ACC112 (cell line): ENCODE data around the gene TRIP10.
"Not testable (repeated sequence)": the region's sequence is repeated elsewhere in the genome, so short reads cannot be mapped to it uniquely, and the experiment has no call there.

Experiments
- H2AFZ ChIP-seq: fragments of 200-600 bp; sonication (generic); one replicate; pipeline ENCODE4 v1.6.0; 2017; ENCODE audit warnings: antibody characterized with exemption, low read length; ENCODE audit not compliant: unreplicated experiment
- H3K27ac ChIP-seq: fragments of 200-600 bp; sonication (generic); 2 replicates; pipeline ENCODE4 v1.5.1; 2014; ENCODE audit warnings: low read depth, mild to moderate bottlenecking, antibody characterized with exemption, low read length, moderate library complexity
- H3K27me3 ChIP-seq: fragments of 200-600 bp; sonication (generic); 2 replicates; pipeline ENCODE4 v1.6.1; 2014; ENCODE audit warnings: mild to moderate bottlenecking, antibody characterized with exemption, low read length, moderate library complexity, mixed read lengths; ENCODE audit not compliant: insufficient read depth
- H3K36me3 ChIP-seq: fragments of 200-600 bp; sonication (generic); 2 replicates; pipeline ENCODE4 v1.6.1; 2016; ENCODE audit warnings: mild to moderate bottlenecking, antibody characterized with exemption, low read length, moderate library complexity, mixed read lengths; ENCODE audit not compliant: insufficient read depth
- H3K4me1 ChIP-seq: fragments of 200-600 bp; sonication (generic); one replicate; pipeline ENCODE4 v1.6.1; 2016; ENCODE audit warnings: low read length, mixed read lengths; ENCODE audit not compliant: insufficient read depth, unreplicated experiment, control insufficient read depth
- H3K4me3 ChIP-seq: fragments of 200-600 bp; sonication (generic); 2 replicates; pipeline ENCODE4 v1.5.1; 2014; ENCODE audit warnings: mild to moderate bottlenecking, low read depth, low read length
- H3K79me2 ChIP-seq: fragments of 200-600 bp; sonication (generic); one replicate; pipeline ENCODE4 v1.6.0; 2016; ENCODE audit warnings: low read length; ENCODE audit not compliant: control insufficient read depth, unreplicated experiment, insufficient read depth

TRIP10 gene

DNA sequence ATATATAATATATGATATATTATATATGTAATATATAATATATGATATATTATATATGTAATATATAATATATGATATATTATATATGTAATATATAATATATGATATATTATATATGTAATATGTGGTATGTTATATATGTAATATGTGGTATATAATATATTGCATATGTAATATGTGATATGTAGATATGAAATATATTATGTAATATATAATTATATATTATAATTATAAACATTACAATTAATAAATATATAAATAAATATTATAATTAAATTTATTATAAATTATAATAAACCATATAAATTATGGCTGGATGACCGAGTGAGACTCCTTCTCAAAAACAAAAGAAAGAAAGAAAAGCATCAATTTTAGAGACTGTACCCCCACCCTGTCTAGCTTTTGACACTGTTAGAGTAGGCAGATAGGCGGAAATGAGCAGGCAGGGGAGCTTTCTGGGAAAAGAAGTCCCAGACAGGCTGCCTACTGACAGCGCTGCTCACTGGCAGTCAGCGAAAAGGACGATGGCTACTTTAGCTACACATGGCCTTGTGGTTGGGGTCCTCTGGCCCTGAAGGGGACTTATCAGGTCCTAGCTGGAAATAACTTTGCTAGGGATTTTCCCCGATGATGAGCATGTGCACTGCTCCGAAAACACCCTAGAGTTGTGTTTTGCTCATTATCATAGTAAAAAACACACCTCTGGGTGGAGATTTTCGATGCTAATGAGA, 38.7 kb upstream of the TRIP10 start:
- H3K27ac ChIP-seq: no peak overlapping the region
- H3K27me3 ChIP-seq: no peaks in the 10 kb centered on the region
- no peak overlapping the region for H3K4me3 ChIP-seq
- 0 out of 2 replicates have a peak, but pooled peaks cover 3% of the 10 kb centered on the region for H3K36me3 ChIP-seq
- no peaks in the 10 kb centered on the region for H3K79me2 ChIP-seq
- no peaks in the 10 kb centered on the region for H3K4me1 ChIP-seq
- H2AFZ ChIP-seq: no peak overlapping the region

DNA sequence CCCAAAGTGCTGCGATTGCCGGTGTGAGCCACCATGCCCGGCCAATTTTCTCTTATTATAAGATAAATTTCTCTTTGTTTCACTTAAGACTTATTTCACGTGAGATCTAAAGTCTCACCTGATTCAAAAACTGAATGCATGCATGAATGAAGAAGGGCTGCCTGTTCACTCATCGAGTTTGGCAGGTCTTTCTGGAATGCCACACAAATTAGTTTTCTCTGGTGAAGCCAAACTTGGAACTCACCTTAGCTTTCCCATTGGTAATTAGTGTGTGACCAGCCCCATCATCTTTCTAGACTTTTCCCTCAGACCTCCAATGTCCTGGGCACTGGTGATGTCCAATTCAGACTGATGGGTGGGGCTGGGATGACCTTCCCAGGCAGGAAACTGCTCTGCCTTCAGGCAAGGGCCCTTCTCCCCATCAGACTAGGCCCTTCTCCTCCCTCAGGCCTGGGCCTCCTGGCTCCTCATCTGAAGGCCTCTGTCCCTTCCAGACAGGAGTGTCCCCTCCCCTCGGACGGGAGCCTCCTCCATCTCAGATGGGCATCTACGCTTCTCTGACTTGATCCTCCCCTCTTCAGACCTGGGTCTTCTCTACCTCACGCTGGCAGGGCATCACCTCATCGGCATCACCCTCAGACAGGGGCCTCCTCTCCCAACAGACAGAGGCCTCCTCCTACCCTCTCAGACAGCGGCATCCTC, 33.4 kb upstream of the TRIP10 start:
- no peak overlapping the region for H3K27ac ChIP-seq
- H3K4me1 ChIP-seq: no peaks in the 10 kb centered on the region
- H3K4me3 ChIP-seq: no peak overlapping the region
- 0 out of 2 replicates have a peak, but pooled peaks cover 3% of the 10 kb centered on the region for H3K36me3 ChIP-seq
- H2AFZ ChIP-seq: no peak overlapping the region
- H3K27me3 ChIP-seq: no peaks in the 10 kb centered on the region
- H3K79me2 ChIP-seq: no peaks in the 10 kb centered on the region

DNA sequence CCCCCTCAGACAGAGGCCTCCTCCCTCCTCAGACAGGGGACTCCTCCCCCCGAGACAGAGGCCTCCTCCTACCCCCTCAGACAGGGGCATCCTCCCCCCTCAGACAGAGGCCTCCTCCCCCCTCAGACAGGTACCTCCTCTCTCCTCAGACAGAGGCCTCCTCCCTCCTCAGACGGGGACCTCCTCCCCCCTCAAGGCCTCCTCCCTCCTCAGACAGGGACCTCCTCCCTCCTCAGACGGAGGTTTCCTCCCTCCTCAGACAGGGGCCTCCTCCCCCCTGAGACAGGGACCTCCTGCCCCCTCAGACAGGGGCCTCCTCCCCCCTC, 32.9 kb upstream of the TRIP10 start:
- H2AFZ ChIP-seq: no peak overlapping the region
- no peaks in the 10 kb centered on the region for H3K4me1 ChIP-seq

DNA sequence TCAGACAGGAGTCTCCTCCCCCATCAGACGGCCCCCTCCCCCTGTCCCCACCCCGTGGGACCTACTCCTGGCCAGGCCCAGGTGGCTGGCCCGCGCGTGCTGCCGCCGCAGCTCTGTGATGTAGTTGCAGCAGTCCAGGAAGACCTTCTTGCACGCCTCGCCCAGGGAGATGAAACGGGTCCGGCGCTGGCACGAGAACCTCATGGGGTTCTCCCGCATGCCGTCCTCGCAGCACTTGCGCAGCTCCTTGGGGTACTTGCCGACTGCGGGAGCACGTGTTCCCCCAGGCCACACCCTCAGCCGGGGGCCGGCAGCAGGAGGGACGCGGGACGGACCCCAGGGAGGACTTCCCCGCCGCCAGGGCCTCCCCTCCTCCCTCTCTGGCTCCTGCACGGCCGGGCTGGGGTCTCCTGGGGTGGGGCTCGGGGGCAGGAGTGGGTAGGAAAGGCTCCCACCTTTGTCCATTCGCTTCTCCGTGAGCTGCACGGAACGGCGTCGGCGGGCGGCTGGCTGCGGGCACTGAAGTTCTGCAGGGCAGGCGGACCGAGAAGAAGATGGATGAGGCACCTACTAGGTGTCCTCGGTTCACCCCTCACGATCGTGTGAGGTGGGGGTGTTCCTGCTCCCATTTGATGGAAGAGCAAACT, 32.3 kb upstream of the TRIP10 start:
- H3K4me3 ChIP-seq: no peak overlapping the region
- no peaks in the 10 kb centered on the region for H3K27me3 ChIP-seq
- no peaks in the 10 kb centered on the region for H3K79me2 ChIP-seq
- no peak overlapping the region for H2AFZ ChIP-seq
- no peaks in the 10 kb centered on the region for H3K36me3 ChIP-seq
- H3K27ac ChIP-seq: no peak overlapping the region
- no peaks in the 10 kb centered on the region for H3K4me1 ChIP-seq

More for the DNA sequence above, 32.9 kb upstream of the TRIP10 start:
- no peaks in the 10 kb centered on the region for H3K79me2 ChIP-seq
- no peak overlapping the region for H3K27ac ChIP-seq
- 0 out of 2 replicates have a peak, but pooled peaks cover 3% of the 10 kb centered on the region for H3K36me3 ChIP-seq
- no peaks in the 10 kb centered on the region for H3K27me3 ChIP-seq
- no peak overlapping the region for H3K4me3 ChIP-seq

DNA sequence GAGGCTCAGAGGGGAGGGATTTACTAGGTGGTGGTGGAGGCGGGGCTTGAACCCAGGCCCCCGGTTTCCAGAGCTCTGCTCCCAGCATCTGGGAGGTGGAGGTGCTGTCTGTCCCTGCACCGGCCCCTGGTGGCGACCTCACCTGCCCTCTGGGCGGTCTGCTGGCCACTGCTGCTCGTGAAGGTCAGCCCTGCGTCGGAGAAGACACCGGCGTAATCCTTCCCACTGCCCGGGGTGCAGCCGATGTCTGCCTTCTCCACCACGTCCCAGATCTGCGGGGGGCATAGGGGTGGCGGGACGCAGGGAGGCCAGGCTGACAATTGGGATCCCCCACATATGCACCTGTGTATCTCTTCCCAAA, 31.8 kb upstream of the TRIP10 start:
- Histone ChIP-seq H3K27ac (no peak overlapping the region), H3K4me1 (no peaks in the 10 kb centered on the region), H3K36me3 (no peaks in the 10 kb centered on the region), H3K79me2 (no peaks in the 10 kb centered on the region), H3K27me3 (no peaks in the 10 kb centered on the region), H2AFZ (no peak overlapping the region), H3K4me3 (no peak overlapping the region)

DNA sequence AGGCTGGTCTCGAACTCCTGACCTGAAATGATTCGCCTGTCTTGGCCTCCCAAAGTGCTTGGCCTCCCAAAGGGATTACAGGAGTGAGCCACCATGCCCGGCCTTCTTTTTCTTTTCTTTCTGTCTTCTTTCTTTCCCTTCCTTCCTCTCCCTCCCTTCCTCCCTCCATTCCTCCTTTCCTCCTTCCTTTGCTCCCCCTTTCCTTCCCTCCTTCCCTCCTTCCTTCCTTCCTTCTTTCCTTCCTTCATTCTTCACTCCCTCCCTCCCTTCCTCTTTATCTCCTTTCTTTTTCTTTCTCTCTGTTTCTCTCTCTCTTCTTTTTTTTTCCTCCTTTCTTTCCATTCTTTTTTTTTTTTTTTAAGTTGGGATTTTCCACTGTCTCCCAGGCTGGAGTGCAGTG, 31.1 kb upstream of the TRIP10 start:
- Histone ChIP-seq H3K27me3 (no peaks in the 10 kb centered on the region), H2AFZ (no peak overlapping the region), H3K4me1 (no peaks in the 10 kb centered on the region), H3K27ac (no peak overlapping the region), H3K79me2 (no peaks in the 10 kb centered on the region), H3K4me3 (no peak overlapping the region), H3K36me3 (no peaks in the 10 kb centered on the region)

DNA sequence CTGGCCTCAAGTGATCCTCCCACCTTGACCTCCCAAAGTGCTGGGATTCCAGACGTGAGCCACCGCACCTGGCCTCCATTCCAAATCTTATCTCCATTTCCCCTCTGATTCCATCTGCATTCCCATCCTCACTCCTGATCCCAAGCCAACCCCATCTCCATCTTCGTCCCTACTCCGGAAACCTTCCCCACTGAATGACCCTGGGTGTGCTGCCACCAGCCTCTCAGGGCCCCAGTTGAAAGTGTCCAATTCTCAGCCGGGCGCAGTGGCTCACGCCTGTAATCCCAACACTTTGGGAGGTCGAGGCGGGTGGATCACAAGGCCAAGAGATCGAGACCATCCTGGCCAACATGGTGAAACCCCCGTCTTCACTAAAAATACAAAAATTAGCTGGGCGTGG, 30.6 kb upstream of the TRIP10 start:
- not testable (repeated sequence) for H3K79me2 ChIP-seq, H3K27me3 ChIP-seq, H3K27ac ChIP-seq, H3K36me3 ChIP-seq, H3K4me3 ChIP-seq, H2AFZ ChIP-seq, H3K4me1 ChIP-seq

DNA sequence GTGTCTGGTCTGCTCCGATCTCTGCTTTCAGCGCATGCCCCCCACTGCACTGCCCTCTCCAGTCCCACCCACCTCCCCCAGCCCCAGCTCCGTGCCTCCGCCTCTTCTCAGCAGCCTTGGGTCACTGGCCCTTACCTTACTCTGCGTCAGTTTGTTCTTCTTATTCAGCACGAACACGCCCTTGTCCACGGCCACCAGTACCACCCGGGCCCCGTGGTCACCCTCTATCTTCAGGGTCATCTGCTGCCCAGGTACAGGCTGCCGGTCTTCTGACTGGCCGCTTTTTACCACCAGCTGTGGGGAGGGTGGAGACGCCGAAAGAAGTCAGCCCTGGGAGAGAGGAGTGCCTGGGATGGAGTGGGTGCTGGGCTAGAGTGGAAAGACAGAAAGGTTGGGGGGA, 29.9 kb upstream of the TRIP10 start:
- Histone ChIP-seq H3K36me3 (no peaks in the 10 kb centered on the region), H3K79me2 (no peaks in the 10 kb centered on the region), H3K4me3 (no peak overlapping the region), H3K27me3 (no peaks in the 10 kb centered on the region), H3K4me1 (no peaks in the 10 kb centered on the region), H3K27ac (no peak overlapping the region), H2AFZ (no peak overlapping the region)

DNA sequence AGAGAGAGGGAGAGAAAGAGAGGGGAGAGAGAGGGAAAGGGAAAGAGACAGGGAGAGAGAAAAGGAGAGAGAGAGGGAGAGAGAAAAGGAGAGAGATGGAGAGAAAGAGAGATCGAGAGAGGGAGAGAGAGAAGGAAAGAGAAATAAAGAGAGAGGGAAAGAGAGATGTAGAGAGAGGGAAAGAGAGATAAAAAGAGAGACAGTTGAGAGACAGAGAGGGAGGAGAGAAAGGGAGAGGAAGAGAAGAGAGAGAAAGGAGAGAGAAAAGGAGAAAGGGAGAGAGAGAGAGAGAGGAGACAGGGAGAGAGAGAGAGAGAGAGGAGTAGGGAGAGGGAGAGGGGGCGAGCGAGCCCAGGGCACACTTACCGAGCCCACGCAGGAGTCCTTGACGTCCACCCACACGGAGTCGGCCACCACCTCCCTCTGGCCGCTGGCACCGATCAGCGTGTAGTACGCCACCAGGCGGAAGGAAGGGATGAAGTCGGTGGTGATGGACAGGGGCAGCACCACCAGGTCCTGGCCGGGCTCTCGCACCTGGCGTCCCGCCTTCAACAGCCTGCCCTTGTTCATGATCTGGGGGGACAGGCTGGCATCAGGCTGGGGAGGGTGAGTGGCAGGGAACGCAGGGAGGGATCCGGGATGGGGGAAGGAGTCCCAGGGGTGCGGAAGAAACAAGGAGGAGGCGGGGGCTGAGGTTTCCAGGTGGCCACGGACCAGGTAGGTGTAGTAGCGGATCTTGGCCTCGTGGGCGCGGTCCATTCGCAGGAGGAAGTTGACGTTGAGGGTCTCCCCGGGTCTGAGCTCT, 29.0 kb upstream of the TRIP10 start:
- no peak overlapping the region for H3K27ac ChIP-seq
- H3K4me1 ChIP-seq: no peaks in the 10 kb centered on the region
- H3K79me2 ChIP-seq: no peaks in the 10 kb centered on the region
- H3K4me3 ChIP-seq: no peak overlapping the region
- no peaks in the 10 kb centered on the region for H3K27me3 ChIP-seq
- no peaks in the 10 kb centered on the region for H3K36me3 ChIP-seq
- no peak overlapping the region for H2AFZ ChIP-seq

DNA sequence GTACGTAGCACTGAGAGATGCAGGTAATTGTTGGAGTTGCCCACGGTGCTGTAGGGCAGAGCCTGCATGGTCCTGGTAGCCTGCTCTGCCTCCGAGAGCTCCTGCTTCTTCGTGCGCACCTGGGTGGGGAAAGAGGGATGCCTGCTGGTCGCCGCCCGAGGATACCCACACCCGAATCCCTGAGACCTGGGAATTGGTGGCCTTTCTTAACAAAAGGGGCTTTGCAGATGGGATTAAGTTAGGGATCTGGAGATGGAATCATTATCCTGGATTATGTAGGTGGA, 28.5 kb upstream of the TRIP10 start:
- Histone ChIP-seq H3K27ac (no peak overlapping the region), H3K79me2 (no peaks in the 10 kb centered on the region), H3K27me3 (no peaks in the 10 kb centered on the region), H2AFZ (no peak overlapping the region), H3K36me3 (no peaks in the 10 kb centered on the region), H3K4me1 (no peaks in the 10 kb centered on the region), H3K4me3 (no peak overlapping the region)
